Motor neuron (in vitro differentiated cells): Measurements from ENCODE around the gene PNKD. TPM values are rescaled to one million over a fixed set of nuclear protein-coding genes. Genes with fewer than 3 reads are reported as not detected.

Experiments used
- ATAC-seq, 8 experiments: fragments of 200-7000 bp; cut with Tn5 transposase; replicated peaks in 6 of 8; 2 replicates each; pipeline ENCODE4 v1.8.0; 2021; ENCODE audit warnings: mild to moderate bottlenecking in 8 of 8, moderate library complexity in 8 of 8
- H3K27ac ChIP-seq, 2 donors: fragments of 250-450 bp; sonication (Bioruptor Pico); 2 replicates each; pipeline ENCODE4 v1.9.0; 2021; ENCODE audit warnings: antibody characterized with exemption in 2 of 2, mild to moderate bottlenecking in 2 of 2, moderate library complexity in 1 of 2
- H3K4me1 ChIP-seq, 2 donors: fragments of 250-450 bp; sonication (Bioruptor Pico); replicated peaks in 1 of 2; 2 replicates each; pipeline ENCODE4 v1.6.1; 2021; ENCODE audit warnings: antibody characterized with exemption in 2 of 2, mild to moderate bottlenecking in 2 of 2, moderate library complexity in 1 of 2
- H3K4me3 ChIP-seq, 5 donors: fragments of 250-450 bp; sonication (Bioruptor Pico); 2 replicates each; pipeline ENCODE4 v1.9.0; 2021; ENCODE audit warnings: antibody characterized with exemption in 5 of 5, mild to moderate bottlenecking in 5 of 5, moderate library complexity in 4 of 5
- WGBS, 10 experiments: fragments of 450-650 bp; shearing (Covaris generic); methylation state at CpG; one replicate each; pipeline ENCODE4 v1.0.0; 2022; 5-methylcytosine and 5-hydroxymethylcytosine counted together
- in situ Hi-C, 9 experiments: fragments of 400-800 bp; cut with MboI; loops; one replicate each; pipeline ENCODE4 v1.15.0; 2021; ENCODE audit warnings: low sequenced_read_pairs in 9 of 9, low pct_unique_long_range_greater_than_20kb in 2 of 9; ENCODE audit not compliant: unreplicated experiment in 9 of 9
- total RNA-seq, 8 experiments: library from RNA; unstranded; fragments of 300-600 nt; gene quantifications; 2 replicates each; pipeline versions ENCODE4 v1.2.3 to v1.2.4, GENCODE V29; 2022

PNKD gene
- total RNA-seq, 8 experiments from 2014 or later = 41.4 to 122 (median 60.8) TPM

- ATAC-seq = no peak
- Histone ChIP-seq H3K4me1 (no peaks in the 10 kb centered on the region), H3K4me3 (no peak overlapping the region), H3K27ac (no peak overlapping the region)
- 83 to 100% (median 96%) methylated on average over 2 to 4 of the region's 4 CpGs; no CpG with 5 or more reads in 1 of the 10 experiments for WGBS, 10 experiments
- in situ Hi-C loops = no loop called here
Observed at GRCh38 chr2:218236829-218237228, 33.5 kb upstream of the PNKD start.

- Histone ChIP-seq H3K4me1 (no peaks in the 10 kb centered on the region), H3K4me3 (no peak overlapping the region), H3K27ac (no peak overlapping the region)
- ATAC-seq = no peak
- in situ Hi-C loops = no loop called here
- 80 to 100% (median 100%) methylated on average over 1 of the region's 1 CpG; no CpG with 5 or more reads in 5 of the 10 experiments for WGBS, 10 experiments
Observed at GRCh38 chr2:218238887-218239286, 31.4 kb upstream of the PNKD start.

- in situ Hi-C loops = no loop called here
- no peak overlapping the region for H3K27ac ChIP-seq
- ATAC-seq = no peak
- 80 to 100% (median 88%) methylated on average over 1 of the region's 1 CpG; no CpG with 5 or more reads in 5 of the 10 experiments for WGBS, 10 experiments
- H3K4me1 ChIP-seq = no peaks in the 10 kb centered on the region
- H3K4me3 ChIP-seq = no peak overlapping the region
Observed at GRCh38 chr2:218244204-218244603, 26.1 kb upstream of the PNKD start.

- no peak overlapping the region for H3K27ac ChIP-seq
- H3K4me1 ChIP-seq = no peaks in the 10 kb centered on the region
- 90 to 100% (median 92%) methylated on average over 1 to 2 of the region's 2 CpGs; no CpG with 5 or more reads in 1 of the 10 experiments for WGBS, 10 experiments
- in situ Hi-C loops = no loop called here
- peak in 1 of 8 experiments; percentile 62 for ATAC-seq
- no peak overlapping the region for H3K4me3 ChIP-seq
Observed at GRCh38 chr2:218244665-218245064, 25.7 kb upstream of the PNKD start.

- ATAC-seq = no peak
- in situ Hi-C loops = no loop called here
- Histone ChIP-seq H3K27ac (no peak overlapping the region), H3K4me3 (no peak overlapping the region), H3K4me1 (no peaks in the 10 kb centered on the region)
- WGBS, 10 experiments = 60 to 100% (median 97%) methylated on average over 1 to 4 of the region's 5 CpGs; no CpG with 5 or more reads in 2 of the 10 experiments
Observed at GRCh38 chr2:218245214-218245613, 25.1 kb upstream of the PNKD start.

GRCh38 chr2:218249691-218250090, 20.6 kb upstream of the PNKD start:
- no peak for ATAC-seq
- in situ Hi-C loops = no loop called here
- Histone ChIP-seq H3K4me3 (no peak overlapping the region), H3K4me1 (no peaks in the 10 kb centered on the region), H3K27ac (no peak overlapping the region)
- WGBS, 10 experiments = 93 to 100% (median 100%) methylated on average over 1 to 12 of the region's 13 CpGs; no CpG with 5 or more reads in 3 of the 10 experiments

- peak in 1 of 8 experiments; percentile 4 for ATAC-seq
- no peaks in the 10 kb centered on the region for H3K4me1 ChIP-seq
- in situ Hi-C loops = no loop called here
- WGBS, 10 experiments = 66 to 100% (median 86%) methylated on average over 1 to 7 of the region's 7 CpGs; no CpG with 5 or more reads in 2 of the 10 experiments
- no peak overlapping the region for H3K4me3 ChIP-seq
- no peak overlapping the region for H3K27ac ChIP-seq
Observed at GRCh38 chr2:218252509-218253231, 17.6 kb upstream of the PNKD start.

- H3K27ac ChIP-seq = no peak overlapping the region
- no peak for ATAC-seq
- 90 to 100% (median 95%) methylated on average over 1 to 2 of the region's 5 CpGs; no CpG with 5 or more reads in 4 of the 10 experiments for WGBS, 10 experiments
- H3K4me3 ChIP-seq = no peak overlapping the region
- in situ Hi-C loops = no loop called here
- H3K4me1 ChIP-seq = no peaks in the 10 kb centered on the region
Observed at GRCh38 chr2:218253232-218253625, 17.1 kb upstream of the PNKD start.

- no peak overlapping the region for H3K4me3 ChIP-seq
- no peak overlapping the region for H3K27ac ChIP-seq
- WGBS, 10 experiments = 0 to 100% (median 75%) methylated on average over 1 to 6 of the region's 6 CpGs
- H3K4me1 ChIP-seq = peaks cover under 1% of the 10 kb centered on the region in 2 donors
- ATAC-seq = peak in 3 of 8 experiments; percentile 23 to 44 (median 40)
- in situ Hi-C loops = no loop called here
Observed at GRCh38 chr2:218255446-218255845, 14.9 kb upstream of the PNKD start.

- H3K4me1 ChIP-seq = peaks cover 14% of the 10 kb centered on the region in 2 donors
Observed at GRCh38 chr2:218256612-218257350, 13.5 kb upstream of the PNKD start.

GRCh38 chr2:218257390-218257981, 12.8 kb upstream of the PNKD start:
- in situ Hi-C loops = no loop called here
- WGBS, 10 experiments = 48 to 100% (median 78%) methylated on average over 1 to 6 of the region's 8 CpGs; no CpG with 5 or more reads in 2 of the 10 experiments
- no peak for ATAC-seq

More at GRCh38 chr2:218256612-218257350, 13.5 kb upstream of the PNKD start:
- in situ Hi-C loops = no loop called here
- no peak for ATAC-seq
- Histone ChIP-seq H3K27ac (no peak overlapping the region), H3K4me3 (no peak overlapping the region)
- 70 to 100% (median 96%) methylated on average over 1 to 8 of the region's 13 CpGs; no CpG with 5 or more reads in 1 of the 10 experiments for WGBS, 10 experiments

GRCh38 chr2:218259099-218259961, 11.0 kb upstream of the PNKD start:
- ATAC-seq = peak in 5 of 8 experiments; percentile 5 to 53 (median 47)
- no peak overlapping the region for H3K4me3 ChIP-seq
- in situ Hi-C loops = no loop called here
- H3K4me1 ChIP-seq = peaks cover 20 to 22% of the 10 kb centered on the region in 2 donors
- WGBS, 10 experiments = 7 to 93% (median 67%) methylated on average over 3 to 9 of the region's 15 CpGs; no CpG with 5 or more reads in 2 of the 10 experiments
- no peak overlapping the region for H3K27ac ChIP-seq

More at GRCh38 chr2:218257390-218257981, 12.8 kb upstream of the PNKD start:
- no peak overlapping the region for H3K27ac ChIP-seq
- peaks cover 20 to 21% of the 10 kb centered on the region in 2 donors for H3K4me1 ChIP-seq
- H3K4me3 ChIP-seq = no peak overlapping the region
